HEK293T (cell line): ENCODE results near the gene OR4F15.

Source experiments
- CTCF ChIA-PET: fragments of 350-600 bp; formaldehyde crosslinking; extraction: SDS; loops from one replicate; lab custom pipeline; 2021; ENCODE audit warnings: antibody characterized with exemption, inconsistent platforms; lab: Yijun Ruan, JAX
- POLR2A ChIA-PET: fragments of 350-600 bp; formaldehyde crosslinking; extraction: SDS; loops from one replicate; lab custom pipeline; 2020; ENCODE audit warnings: antibody characterized with exemption, inconsistent platforms; lab: Yijun Ruan, JAX
- DNase-seq: peaks from one replicate; pipeline ENCODE4 v3.0.0; 2012; ENCODE audit warnings: mixed read lengths; ENCODE audit errors: extremely low spot score
- ARNT ChIP-seq: fragments of 450-650 bp; IDR thresholded peaks from 2 replicates; pipeline ENCODE4 v1.6.1; 2017; ENCODE audit warnings: mild to moderate bottlenecking
- BHLHE40 ChIP-seq: fragments of 450-650 bp; IDR thresholded peaks from 2 replicates; pipeline ENCODE4 v1.6.1; 2016; ENCODE audit warnings: mild to moderate bottlenecking, moderate library complexity, borderline replicate concordance
- CTBP1 ChIP-seq: fragments of 450-650 bp; IDR thresholded peaks from 2 replicates; pipeline ENCODE4 v1.6.1; 2016; ENCODE audit warnings: borderline replicate concordance
- ELF4 ChIP-seq: fragments of 450-650 bp; IDR thresholded peaks from 2 replicates; pipeline ENCODE4 v1.6.1; 2017; ENCODE audit warnings: antibody characterized with exemption
- FOXA1 ChIP-seq: fragments of 450-650 bp; IDR thresholded peaks from 2 replicates; pipeline ENCODE4 v1.6.1; 2016; ENCODE audit warnings: mild to moderate bottlenecking
- FOXK2 ChIP-seq: fragments of 450-650 bp; IDR thresholded peaks from 2 replicates; pipeline ENCODE4 v1.6.1; 2016; ENCODE audit warnings: mild to moderate bottlenecking
- FOXM1 ChIP-seq: fragments of 450-650 bp; IDR thresholded peaks from 2 replicates; pipeline ENCODE4 v1.6.1; 2017; ENCODE audit warnings: mild to moderate bottlenecking, borderline replicate concordance
- HDGF ChIP-seq: fragments of 450-650 bp; IDR thresholded peaks from 2 replicates; pipeline ENCODE4 v1.6.1; 2017; ENCODE audit warnings: antibody characterized with exemption, borderline replicate concordance
- L3MBTL2 ChIP-seq: fragments of 450-650 bp; conservative IDR thresholded peaks from 2 replicates; pipeline ENCODE4 v1.6.1; 2016; ENCODE audit warnings: mild to moderate bottlenecking
- LEF1 ChIP-seq: fragments of 450-650 bp; IDR thresholded peaks from 2 replicates; pipeline ENCODE4 v1.6.1; 2017; ENCODE audit warnings: mild to moderate bottlenecking, borderline replicate concordance
- NFRKB ChIP-seq: fragments of 450-650 bp; IDR thresholded peaks from 2 replicates; pipeline ENCODE4 v1.6.1; 2016; ENCODE audit warnings: mild to moderate bottlenecking, moderate library complexity
- SP1 ChIP-seq: fragments of 450-650 bp; IDR thresholded peaks from 2 replicates; pipeline ENCODE4 v1.6.1; 2017
- SUZ12 ChIP-seq: fragments of 450-650 bp; IDR thresholded peaks from 2 replicates; pipeline ENCODE4 v1.6.1; 2016; ENCODE audit warnings: mild to moderate bottlenecking
- TARDBP ChIP-seq: fragments of 450-650 bp; IDR thresholded peaks from 2 replicates; pipeline ENCODE4 v1.6.1; 2016
- ZNF384 ChIP-seq: fragments of 450-650 bp; IDR thresholded peaks from 2 replicates; pipeline ENCODE4 v1.6.1; 2016
- TF ChIP-seq, protein P1 (sequence below): fragments of 450-650 bp; IDR thresholded peaks from 2 replicates; pipeline ENCODE4 v1.6.1; 2016

OR4F15 gene

DNA sequence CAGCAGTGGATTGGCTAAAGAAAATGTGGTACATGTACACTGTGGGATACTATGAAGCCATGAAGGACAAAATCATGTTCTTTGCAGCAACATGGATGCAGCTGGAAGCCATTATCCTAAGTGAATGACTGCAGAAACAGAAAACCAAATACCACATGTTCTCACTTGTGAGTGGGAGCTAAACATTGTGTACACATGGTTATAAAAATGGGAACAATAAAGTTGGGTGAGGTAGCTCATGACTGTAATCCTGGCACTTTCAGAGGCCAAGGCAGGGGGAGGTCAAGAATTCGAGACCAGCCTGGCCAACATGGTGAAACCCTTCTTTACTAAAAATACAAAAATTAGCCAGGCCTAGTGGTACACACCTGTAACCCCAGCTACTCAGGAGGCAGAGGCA is 12.3 kb upstream of the OR4F15 start:
- TF ChIP-seq FOXM1, result no peak
- TF ChIP-seq, protein P1, sequence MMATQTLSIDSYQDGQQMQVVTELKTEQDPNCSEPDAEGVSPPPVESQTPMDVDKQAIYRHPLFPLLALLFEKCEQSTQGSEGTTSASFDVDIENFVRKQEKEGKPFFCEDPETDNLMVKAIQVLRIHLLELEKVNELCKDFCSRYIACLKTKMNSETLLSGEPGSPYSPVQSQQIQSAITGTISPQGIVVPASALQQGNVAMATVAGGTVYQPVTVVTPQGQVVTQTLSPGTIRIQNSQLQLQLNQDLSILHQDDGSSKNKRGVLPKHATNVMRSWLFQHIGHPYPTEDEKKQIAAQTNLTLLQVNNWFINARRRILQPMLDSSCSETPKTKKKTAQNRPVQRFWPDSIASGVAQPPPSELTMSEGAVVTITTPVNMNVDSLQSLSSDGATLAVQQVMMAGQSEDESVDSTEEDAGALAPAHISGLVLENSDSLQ, result no peak
- TF ChIP-seq SP1, result no peak
- TF ChIP-seq L3MBTL2, result no peak
- TF ChIP-seq ARNT, result no peak
- TF ChIP-seq CTBP1, result no peak
- no peak for TF ChIP-seq ELF4
- TF ChIP-seq BHLHE40, result no peak
- TF ChIP-seq FOXA1, result no peak
- no peak for TF ChIP-seq SUZ12
- CTCF ChIA-PET, result no interaction called here
- POLR2A ChIA-PET, result no interaction called here
- no peak for DNase-seq

DNA sequence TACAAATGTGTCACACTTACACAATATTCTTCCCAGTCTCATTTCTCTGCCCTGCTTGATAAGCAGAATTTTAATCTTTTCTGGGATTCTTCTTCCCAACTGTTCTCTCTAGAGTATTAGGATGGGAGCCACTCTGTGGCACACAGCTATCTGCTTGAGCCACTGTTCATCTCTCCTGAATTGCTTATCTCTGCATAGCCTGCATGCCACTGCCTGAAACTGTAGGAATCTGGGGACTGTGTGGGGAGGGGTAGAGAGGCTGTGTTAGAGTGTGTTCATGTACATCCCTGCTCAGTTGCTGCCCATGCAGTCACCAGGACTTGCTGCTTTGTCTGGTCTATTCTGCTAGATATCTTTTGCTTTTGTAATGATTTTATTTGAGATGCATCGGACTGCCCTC is 11.0 kb upstream of the OR4F15 start:
- POLR2A ChIA-PET, result no interaction called here
- TF ChIP-seq LEF1 (no peak), HDGF (no peak), SUZ12 (no peak), SP1 (no peak), FOXM1 (no peak), CTBP1 (no peak)
- no peak for DNase-seq
- CTCF ChIA-PET, result no interaction called here

DNA sequence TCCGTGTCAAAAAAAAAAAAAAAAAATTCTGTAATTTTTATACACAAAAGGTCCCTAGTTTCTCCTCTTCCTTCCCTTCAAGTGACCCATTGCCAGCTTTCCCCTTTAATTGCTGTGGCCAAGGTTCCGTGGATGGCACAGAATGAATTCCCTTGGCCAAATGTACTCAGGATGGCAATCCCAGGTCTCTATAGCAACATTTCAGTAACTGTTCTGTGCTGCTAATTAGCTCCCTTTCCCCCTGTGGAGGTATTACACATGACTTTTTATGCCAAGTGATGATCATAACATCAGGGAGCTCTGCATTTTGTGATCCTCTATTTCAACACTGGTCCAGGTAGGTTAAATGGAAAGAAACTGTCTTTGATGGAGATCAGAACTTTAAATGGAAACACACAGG is 8.8 kb upstream of the OR4F15 start, which contains the start of gene OR4F6:
Gene OR4F6, plus strand, starts transcription at position 301 of the 400 bp plus-strand sequence. CDS start 2,211 bp downstream, outside the sequence.
- POLR2A ChIA-PET, result no interaction called here
- no peak for TF ChIP-seq HDGF
- TF ChIP-seq BHLHE40, result no peak
- TF ChIP-seq SUZ12, result no peak
- TF ChIP-seq LEF1, result no peak
- TF ChIP-seq SP1, result no peak
- TF ChIP-seq ARNT, result no peak
- TF ChIP-seq, protein P1, result no peak
- no peak for TF ChIP-seq FOXA1
- no peak for TF ChIP-seq FOXM1
- TF ChIP-seq TARDBP, result no peak
- no peak for TF ChIP-seq ZNF384
- no peak for TF ChIP-seq FOXK2
- TF ChIP-seq L3MBTL2, result no peak
- TF ChIP-seq ELF4, result no peak
- TF ChIP-seq NFRKB, result no peak
- no peak for TF ChIP-seq CTBP1
- DNase-seq, result no peak
- CTCF ChIA-PET, result no interaction called here

DNA sequence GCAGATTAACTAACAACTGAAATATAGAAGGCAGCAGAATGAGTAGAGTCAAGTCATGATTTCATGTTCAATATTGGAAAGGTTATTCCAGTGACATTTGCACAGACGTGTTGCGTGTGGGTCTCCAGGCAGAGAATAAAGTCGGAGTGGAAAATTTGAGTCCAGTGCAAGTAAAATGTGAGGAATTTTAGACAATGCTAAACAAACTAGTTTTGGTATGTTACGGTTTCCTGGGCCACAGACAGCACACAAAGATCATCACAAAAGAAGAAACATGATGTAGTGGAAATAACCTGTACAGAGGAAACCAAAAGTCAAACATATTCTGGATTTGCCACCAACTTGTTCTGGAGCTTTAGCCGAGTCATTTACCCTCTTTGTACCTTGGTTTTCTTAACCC is 8.3 kb upstream of the OR4F15 start:
- no peak for TF ChIP-seq HDGF
- TF ChIP-seq ELF4, result no peak
- TF ChIP-seq CTBP1, result no peak
- no peak for TF ChIP-seq FOXA1
- no peak for TF ChIP-seq FOXK2
- no peak for TF ChIP-seq ARNT
- TF ChIP-seq TARDBP, result no peak
- TF ChIP-seq L3MBTL2, result no peak
- no peak for TF ChIP-seq BHLHE40
- TF ChIP-seq SP1, result no peak
- no peak for TF ChIP-seq SUZ12
- TF ChIP-seq, protein P1, result no peak
- no peak for TF ChIP-seq FOXM1
- no peak for TF ChIP-seq ZNF384
- TF ChIP-seq NFRKB, result no peak
- no peak for TF ChIP-seq LEF1
- no peak for DNase-seq
- ChIA-PET CTCF (no interaction called here), POLR2A (no interaction called here)

DNA sequence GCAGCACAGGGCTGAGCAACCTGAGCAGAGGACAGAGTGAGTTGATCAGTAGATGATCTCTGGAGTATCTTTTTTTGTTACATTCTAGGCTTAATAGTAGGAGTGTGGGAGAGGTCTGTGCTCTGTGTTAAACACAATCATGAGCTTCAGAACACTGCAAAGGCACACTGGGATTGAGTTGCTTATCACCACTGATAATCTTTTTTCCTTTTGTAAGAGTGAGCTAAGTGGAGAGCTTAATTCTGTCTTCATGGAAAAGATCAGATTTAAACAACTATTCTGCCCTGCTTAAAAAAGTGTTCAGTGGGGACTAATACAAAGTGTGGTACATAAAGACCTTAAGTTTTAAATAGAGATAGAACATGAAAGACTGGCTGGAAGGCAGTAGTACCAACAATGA is 7.6 kb upstream of the OR4F15 start:
- ChIA-PET CTCF (no interaction called here), POLR2A (no interaction called here)
- no peak for DNase-seq
- TF ChIP-seq L3MBTL2 (no peak), FOXK2 (no peak), NFRKB (no peak), TARDBP (no peak), LEF1 (no peak), FOXM1 (no peak), BHLHE40 (no peak), ZNF384 (no peak)

DNA sequence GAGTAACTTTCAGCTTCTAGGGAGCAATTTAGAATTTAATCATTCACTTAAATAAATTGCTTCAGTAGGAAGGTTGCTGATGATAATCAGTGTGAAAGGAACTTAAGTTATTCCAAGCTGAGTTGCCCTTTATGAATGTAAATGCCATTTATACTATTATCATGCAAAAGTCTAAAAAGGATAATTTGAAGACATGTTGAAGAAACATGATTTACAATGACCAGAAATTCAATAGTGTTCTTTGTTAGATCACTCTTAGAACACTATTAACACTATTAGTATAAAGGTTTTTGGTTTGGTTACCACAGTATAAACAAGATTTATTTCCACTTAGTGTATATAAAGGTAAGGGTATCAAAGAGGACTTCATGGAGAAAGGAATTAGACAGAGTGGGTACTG is 7.1 kb upstream of the OR4F15 start:
- ChIA-PET CTCF (interaction anchor here (0.6 kb wide), 1 partner anchor 146 kb away, joined by 4 read pairs; no protein-coding TSS in a partner anchor), POLR2A (no interaction called here)
- no peak for TF ChIP-seq ZNF384
- no peak for TF ChIP-seq NFRKB
- no peak for TF ChIP-seq CTBP1
- no peak for DNase-seq
